Measurements from ENCODE around the gene FER. TPM values are rescaled to one million over a fixed set of nuclear protein-coding genes. Genes with fewer than 3 reads are reported as not detected.

FER gene
- total RNA-seq, 1 donor from 2014 or later = 19.2 TPM

GRCh38 chr5:109239456-109239855, 491.8 kb downstream of the FER start:
- DNase-seq (ENCODE audit: extremely low spot score in 2 of 2) = no peak
- no peaks in the 10 kb centered on the region for H3K9me3 ChIP-seq
- H3K4me1 ChIP-seq = no peaks in the 10 kb centered on the region
- H3K4me3 ChIP-seq = no peak overlapping the region
- intact Hi-C loops (cut with DNase I) = no loop called here
- no peak overlapping the region for H3K27ac ChIP-seq
- TF ChIP-seq POLR2A (IDR thresholded peaks at IDR 0.05) = no peak
- TF ChIP-seq CTCF (IDR thresholded peaks at IDR 0.05) = no peak
- no peak for TF ChIP-seq POLR2AphosphoS5 (IDR thresholded peaks at IDR 0.05; ENCODE audit: insufficient read depth in 1 of 2, low read depth in 1 of 2)
- H3K36me3 ChIP-seq = no peaks in the 10 kb centered on the region
- no peaks in the 10 kb centered on the region for H3K27me3 ChIP-seq

GRCh38 chr5:109242518-109242917, 494.8 kb downstream of the FER start:
- H3K27me3 ChIP-seq = no peaks in the 10 kb centered on the region
- intact Hi-C loops (cut with DNase I) = no loop called here

GRCh38 chr5:109246395-109246794, 498.7 kb downstream of the FER start:
- TF ChIP-seq POLR2A (IDR thresholded peaks at IDR 0.05) (no peak), CTCF (IDR thresholded peaks at IDR 0.05) (no peak), POLR2AphosphoS5 (IDR thresholded peaks at IDR 0.05; ENCODE audit: insufficient read depth in 1 of 2, low read depth in 1 of 2) (no peak)
- DNase-seq (ENCODE audit: extremely low spot score in 2 of 2) = no peak
- Histone ChIP-seq H3K4me1 (no peaks in the 10 kb centered on the region), H3K27ac (no peak overlapping the region), H3K27me3 (no peaks in the 10 kb centered on the region), H3K4me3 (no peak overlapping the region), H3K36me3 (no peaks in the 10 kb centered on the region), H3K9me3 (no peaks in the 10 kb centered on the region)
- intact Hi-C loops (cut with DNase I) = no loop called here

More at GRCh38 chr5:109242518-109242917, 494.8 kb downstream of the FER start:
- no peak overlapping the region for H3K27ac ChIP-seq
- no peaks in the 10 kb centered on the region for H3K9me3 ChIP-seq
- TF ChIP-seq CTCF (IDR thresholded peaks at IDR 0.05) = no peak
- TF ChIP-seq POLR2A (IDR thresholded peaks at IDR 0.05) = no peak
- TF ChIP-seq POLR2AphosphoS5 (IDR thresholded peaks at IDR 0.05; ENCODE audit: insufficient read depth in 1 of 2, low read depth in 1 of 2) = no peak
- no peaks in the 10 kb centered on the region for H3K4me1 ChIP-seq
- H3K4me3 ChIP-seq = no peak overlapping the region
- H3K36me3 ChIP-seq = no peaks in the 10 kb centered on the region
- DNase-seq (ENCODE audit: extremely low spot score in 2 of 2) = no peak

Small RNA genes within 50 kb of the gene (small RNA-seq; reads per million reads assigned to genes)
- not detected for gene AC109481.1
- not detected for gene RF00019
- gene RNU6-47P = not detected
